Suprapubic skin (tissue), 4 donors: Measurements from ENCODE around the gene ANKMY1. TPM values are rescaled to one million over a fixed set of nuclear protein-coding genes. Genes with fewer than 3 reads are reported as not detected.

Source experiments
- DNase-seq, 2 donors: peaks; one replicate each; pipeline ENCODE4 v3.0.0-alpha.2; 2019; ENCODE audit warnings: low spot score in 2 of 2
- H3K27ac ChIP-seq: fragments of 200-600 bp; sonication (generic); one replicate; pipeline ENCODE4 v1.5.1; 2019
- H3K27me3 ChIP-seq: fragments of 200-600 bp; sonication (generic); one replicate; pipeline ENCODE4 v1.5.1; 2019
- H3K36me3 ChIP-seq: fragments of 200-600 bp; sonication (generic); one replicate; pipeline ENCODE4 v1.5.1; 2019
- H3K4me1 ChIP-seq: fragments of 200-600 bp; sonication (generic); one replicate; pipeline ENCODE4 v1.5.1; 2019
- H3K4me3 ChIP-seq: fragments of 200-600 bp; sonication (generic); one replicate; pipeline ENCODE4 v1.5.1; 2019; ENCODE audit warnings: mild to moderate bottlenecking
- H3K9me3 ChIP-seq: fragments of 200-600 bp; sonication (generic); one replicate; pipeline ENCODE4 v1.5.1; 2019
- EP300 ChIP-seq: sonication (generic); formaldehyde crosslinking; IDR thresholded peaks from one replicate; pipeline ENCODE4 v1.6.1; 2017; ENCODE audit warnings: antibody characterized with exemption
- POLR2A ChIP-seq, 2 donors: fragments of 450-650 bp; IDR thresholded peaks; one replicate each; pipeline ENCODE4 v1.6.1; 2017; ENCODE audit warnings: antibody characterized with exemption in 2 of 2, mild to moderate bottlenecking in 2 of 2, moderate library complexity in 2 of 2
- POLR2AphosphoS5 ChIP-seq, 3 donors: sonication (generic); formaldehyde crosslinking; IDR thresholded peaks; one replicate each; pipeline ENCODE4 v1.6.1; 2017; ENCODE audit warnings: antibody characterized with exemption in 3 of 3
- WGBS: methylation state at CpG from one replicate; pipeline ENCODE4 v1.1.5; 2018; 5-methylcytosine and 5-hydroxymethylcytosine counted together
- total RNA-seq, 4 donors: library from RNA; depleted of rRNA; stranded (reverse); fragments of >200 nt; gene quantifications; one replicate each; pipeline ENCODE4 v1.1.0, GENCODE V29; 2016
- TF ChIP-seq, protein P1 (sequence below), 2 donors: fragments of 200-600 bp in 1 of 2; fragments of 450-650 bp in 1 of 2; sonication (generic) in 1 of 2; IDR thresholded peaks; one replicate each; pipeline ENCODE4 v1.5.1; 2016 to 2019; ENCODE audit warnings: antibody characterized with exemption in 2 of 2, mild to moderate bottlenecking in 1 of 2, moderate library complexity in 1 of 2

The ANKMY1 gene
- total RNA-seq, 4 donors from 2014 or later: 12.2 to 52.1 (median 23.0) TPM

DNA sequence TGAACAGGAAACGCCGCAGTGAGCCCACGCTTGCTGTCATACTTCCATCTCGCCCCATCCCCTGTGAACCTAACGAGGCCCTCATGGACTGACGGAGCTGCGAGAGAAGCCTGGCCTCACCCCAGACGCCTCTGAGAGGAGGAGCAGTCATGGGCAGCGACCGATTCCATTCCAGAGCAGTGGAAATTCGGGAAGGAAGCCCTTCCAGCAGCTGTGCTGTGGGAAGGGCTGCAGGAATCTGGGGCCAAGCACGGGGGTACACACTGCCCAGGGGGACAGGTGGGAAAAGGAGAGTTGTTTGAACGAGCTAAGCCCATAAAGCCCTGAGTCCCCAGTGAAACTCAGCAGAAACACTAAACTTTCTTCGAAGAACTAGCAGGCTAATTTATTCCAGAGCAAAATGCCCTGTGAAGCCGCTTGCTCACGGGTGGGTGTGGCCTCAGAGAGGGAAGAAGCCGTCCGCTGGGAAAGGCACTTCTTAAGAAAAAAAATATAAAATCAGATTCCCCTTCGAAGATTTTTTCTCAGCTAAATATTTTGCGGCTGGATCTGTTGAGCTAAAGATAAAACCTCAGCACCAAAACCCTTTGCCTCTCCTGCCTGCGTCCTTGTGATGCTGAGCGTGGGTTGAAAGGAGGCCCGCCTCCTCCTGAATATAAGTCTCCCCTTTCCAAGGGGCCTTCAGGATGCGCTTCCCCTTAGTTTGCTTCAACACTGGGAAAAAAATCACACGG, 38.2 kb downstream of the ANKMY1 start:
- Histone ChIP-seq H3K4me1 (peaks cover 18% of the 10 kb centered on the region), H3K36me3 (peaks cover 19% of the 10 kb centered on the region), H3K4me3 (peak overlapping the region; percentile 15), H3K27me3 (no peaks in the 10 kb centered on the region), H3K27ac (no peak overlapping the region), H3K9me3 (no peaks in the 10 kb centered on the region)
- DNase-seq: peak in 1 of 2 donors; percentile 59
- no peak for TF ChIP-seq EP300
- TF ChIP-seq POLR2A (IDR thresholded peaks at IDR 0.05): no peak
- no peak for TF ChIP-seq POLR2AphosphoS5 (IDR thresholded peaks at IDR 0.05)
- TF ChIP-seq, protein P1, sequence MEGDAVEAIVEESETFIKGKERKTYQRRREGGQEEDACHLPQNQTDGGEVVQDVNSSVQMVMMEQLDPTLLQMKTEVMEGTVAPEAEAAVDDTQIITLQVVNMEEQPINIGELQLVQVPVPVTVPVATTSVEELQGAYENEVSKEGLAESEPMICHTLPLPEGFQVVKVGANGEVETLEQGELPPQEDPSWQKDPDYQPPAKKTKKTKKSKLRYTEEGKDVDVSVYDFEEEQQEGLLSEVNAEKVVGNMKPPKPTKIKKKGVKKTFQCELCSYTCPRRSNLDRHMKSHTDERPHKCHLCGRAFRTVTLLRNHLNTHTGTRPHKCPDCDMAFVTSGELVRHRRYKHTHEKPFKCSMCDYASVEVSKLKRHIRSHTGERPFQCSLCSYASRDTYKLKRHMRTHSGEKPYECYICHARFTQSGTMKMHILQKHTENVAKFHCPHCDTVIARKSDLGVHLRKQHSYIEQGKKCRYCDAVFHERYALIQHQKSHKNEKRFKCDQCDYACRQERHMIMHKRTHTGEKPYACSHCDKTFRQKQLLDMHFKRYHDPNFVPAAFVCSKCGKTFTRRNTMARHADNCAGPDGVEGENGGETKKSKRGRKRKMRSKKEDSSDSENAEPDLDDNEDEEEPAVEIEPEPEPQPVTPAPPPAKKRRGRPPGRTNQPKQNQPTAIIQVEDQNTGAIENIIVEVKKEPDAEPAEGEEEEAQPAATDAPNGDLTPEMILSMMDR (IDR thresholded peaks at IDR 0.05): no peak
- 25% methylated on average over 25 of the region's 25 CpGs for WGBS

DNA sequence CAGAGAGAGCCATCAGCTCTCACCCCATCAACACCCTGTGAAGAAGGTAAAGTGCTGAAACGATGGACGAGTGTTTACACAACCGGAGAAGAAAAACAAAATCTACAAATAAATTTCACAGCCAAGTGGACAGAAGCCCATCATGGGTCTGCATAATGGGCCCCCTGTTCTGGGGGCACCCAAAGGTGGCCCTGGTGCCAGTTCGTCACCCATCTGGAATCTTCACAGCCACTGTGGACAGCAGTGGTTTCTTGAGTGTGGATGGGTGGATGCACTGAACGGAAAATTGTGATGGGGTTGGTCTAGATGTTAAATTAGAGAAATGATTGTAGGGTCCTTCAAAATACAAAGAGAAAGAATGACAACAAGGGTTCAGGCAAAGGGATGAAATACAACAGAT, 38.8 kb downstream of the ANKMY1 start:
- Histone ChIP-seq H3K9me3 (no peaks in the 10 kb centered on the region), H3K27ac (no peak overlapping the region), H3K27me3 (no peaks in the 10 kb centered on the region), H3K36me3 (peaks cover 18% of the 10 kb centered on the region), H3K4me3 (no peak overlapping the region), H3K4me1 (peaks cover 24% of the 10 kb centered on the region)
- WGBS: 93% methylated on average over 5 of the region's 5 CpGs
- peak in 1 of 2 donors; percentile 29 for DNase-seq
- no peak for TF ChIP-seq POLR2AphosphoS5 (IDR thresholded peaks at IDR 0.05)
- no peak for TF ChIP-seq POLR2A (IDR thresholded peaks at IDR 0.05)
- no peak for TF ChIP-seq EP300
- TF ChIP-seq, protein P1 (IDR thresholded peaks at IDR 0.05): no peak

DNA sequence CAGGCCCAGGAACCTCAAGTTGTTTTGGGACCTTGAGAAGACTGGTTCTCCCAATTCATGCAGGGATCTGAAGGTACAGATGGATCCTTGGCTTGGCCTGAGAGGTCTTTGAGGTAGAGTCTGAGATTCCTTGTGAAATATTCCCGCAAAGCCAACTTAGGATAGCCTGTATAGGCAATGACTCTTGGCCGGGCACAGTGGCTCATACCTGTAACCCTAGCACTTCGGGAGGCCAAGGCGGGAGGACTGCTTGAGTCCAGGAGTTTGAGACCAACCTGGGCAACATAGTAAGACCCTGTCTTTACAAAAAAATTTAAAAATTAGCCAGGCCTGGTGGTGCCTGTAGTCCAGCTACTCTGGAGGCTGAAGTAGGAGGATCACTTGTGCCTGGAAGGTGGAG, 40.4 kb downstream of the ANKMY1 start:
- DNase-seq: peak in 1 of 2 donors; percentile 72
- Histone ChIP-seq H3K36me3 (peaks cover 5% of the 10 kb centered on the region), H3K4me3 (no peak overlapping the region), H3K9me3 (no peaks in the 10 kb centered on the region), H3K27me3 (no peaks in the 10 kb centered on the region), H3K27ac (no peak overlapping the region), H3K4me1 (peaks cover 25% of the 10 kb centered on the region)
- no peak for TF ChIP-seq EP300
- TF ChIP-seq, protein P1 (IDR thresholded peaks at IDR 0.05): no peak
- no peak for TF ChIP-seq POLR2A (IDR thresholded peaks at IDR 0.05)
- no peak for TF ChIP-seq POLR2AphosphoS5 (IDR thresholded peaks at IDR 0.05)
- 98% methylated on average over 4 of the region's 4 CpGs for WGBS

DNA sequence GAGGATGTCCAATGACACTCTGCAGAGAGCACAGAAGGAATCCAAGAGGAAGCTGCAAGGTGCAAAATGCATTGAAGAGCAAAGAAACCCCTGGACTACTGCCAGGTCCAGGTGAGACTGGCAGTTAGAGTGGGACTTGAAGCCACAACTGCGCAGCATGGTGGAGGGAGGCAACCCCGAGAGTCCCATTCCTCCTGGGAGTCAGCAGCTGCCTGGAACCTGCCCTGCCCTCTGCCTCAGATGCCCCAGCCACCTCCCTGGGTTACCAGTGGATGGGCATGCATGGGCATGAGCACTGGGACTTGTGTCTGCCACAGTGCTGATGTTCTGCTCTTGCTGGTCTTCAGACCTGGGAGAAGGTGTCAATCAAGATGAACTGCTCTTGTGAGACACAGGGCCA, 43.2 kb downstream of the ANKMY1 start:
- WGBS: no CpG with 5 or more reads among the region's 2 CpGs
- Histone ChIP-seq H3K36me3 (peaks cover 12% of the 10 kb centered on the region), H3K27ac (no peak overlapping the region), H3K9me3 (no peaks in the 10 kb centered on the region), H3K27me3 (no peaks in the 10 kb centered on the region), H3K4me1 (peaks cover 16% of the 10 kb centered on the region), H3K4me3 (no peak overlapping the region)
- TF ChIP-seq EP300: no peak
- TF ChIP-seq POLR2A (IDR thresholded peaks at IDR 0.05): no peak
- TF ChIP-seq POLR2AphosphoS5 (IDR thresholded peaks at IDR 0.05): no peak
- TF ChIP-seq, protein P1 (IDR thresholded peaks at IDR 0.05): no peak
- peak in 1 of 2 donors; percentile 44 for DNase-seq

DNA sequence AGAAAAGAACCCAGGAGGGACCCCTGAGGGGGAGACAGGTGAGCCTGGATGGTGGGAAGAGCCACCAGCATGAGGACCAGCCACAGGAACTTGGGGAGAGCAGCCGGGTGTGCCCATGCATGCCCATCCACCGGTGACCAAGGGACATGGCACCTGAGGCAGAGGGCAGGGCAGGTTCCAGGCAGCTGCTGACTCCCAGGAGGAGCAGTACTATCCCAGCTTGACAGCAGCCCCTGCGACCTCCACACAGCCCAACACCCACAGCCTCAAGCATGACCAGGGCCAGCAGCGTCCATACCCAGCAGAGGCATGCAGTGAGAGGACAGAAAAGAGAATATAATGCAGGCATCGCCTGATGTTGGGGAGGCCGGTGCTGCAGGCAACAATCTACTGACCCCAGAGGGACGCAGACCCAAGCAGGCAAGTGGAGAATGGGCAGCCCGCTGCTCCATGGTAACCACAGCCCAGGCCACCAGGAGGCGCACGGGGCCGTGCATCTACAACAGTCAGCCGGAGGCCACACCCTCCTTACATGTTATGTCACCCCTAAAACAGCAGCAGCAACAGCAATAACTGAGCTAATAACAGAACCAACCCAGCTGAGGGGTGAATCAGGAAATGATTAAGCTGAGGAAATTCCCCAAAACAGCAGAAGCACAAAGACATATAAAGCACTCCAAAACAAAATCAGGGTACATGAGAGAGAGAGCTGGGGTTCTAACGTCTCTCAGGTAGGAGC, 44.1 kb downstream of the ANKMY1 start:
- TF ChIP-seq, protein P1 (IDR thresholded peaks at IDR 0.05): peak; percentile 65 to 81
- no peak for TF ChIP-seq POLR2AphosphoS5 (IDR thresholded peaks at IDR 0.05)
- TF ChIP-seq POLR2A (IDR thresholded peaks at IDR 0.05): no peak
- TF ChIP-seq EP300: no peak
- Histone ChIP-seq H3K4me3 (no peak overlapping the region), H3K9me3 (no peaks in the 10 kb centered on the region), H3K27ac (no peak overlapping the region), H3K4me1 (peaks cover 12% of the 10 kb centered on the region), H3K27me3 (no peaks in the 10 kb centered on the region), H3K36me3 (peaks cover 17% of the 10 kb centered on the region)
- peak; percentile 81 to 88 for DNase-seq
- 36% methylated on average over 8 of the region's 13 CpGs for WGBS
